Activated CD4-positive, alpha-beta T cell treated with anti-CD3 and anti-CD28 coated beads, Interleukin-2, amount 50 U/mL, for 16 hours (primary cell): Measurements from ENCODE around the gene XPNPEP1.

Experiments used
- DNase-seq: peaks from one replicate; pipeline ENCODE4 v3.0.0-alpha.2; 2020

XPNPEP1 gene

GRCh38 chr10:109922976-109923921, at the start of gene XPNPEP1:
Gene XPNPEP1, minus strand, starts transcription at chr10:109923511. Its CDS starts 78 bp downstream, at chr10:109923433.
- DNase-seq: peak; percentile 86

DNA sequence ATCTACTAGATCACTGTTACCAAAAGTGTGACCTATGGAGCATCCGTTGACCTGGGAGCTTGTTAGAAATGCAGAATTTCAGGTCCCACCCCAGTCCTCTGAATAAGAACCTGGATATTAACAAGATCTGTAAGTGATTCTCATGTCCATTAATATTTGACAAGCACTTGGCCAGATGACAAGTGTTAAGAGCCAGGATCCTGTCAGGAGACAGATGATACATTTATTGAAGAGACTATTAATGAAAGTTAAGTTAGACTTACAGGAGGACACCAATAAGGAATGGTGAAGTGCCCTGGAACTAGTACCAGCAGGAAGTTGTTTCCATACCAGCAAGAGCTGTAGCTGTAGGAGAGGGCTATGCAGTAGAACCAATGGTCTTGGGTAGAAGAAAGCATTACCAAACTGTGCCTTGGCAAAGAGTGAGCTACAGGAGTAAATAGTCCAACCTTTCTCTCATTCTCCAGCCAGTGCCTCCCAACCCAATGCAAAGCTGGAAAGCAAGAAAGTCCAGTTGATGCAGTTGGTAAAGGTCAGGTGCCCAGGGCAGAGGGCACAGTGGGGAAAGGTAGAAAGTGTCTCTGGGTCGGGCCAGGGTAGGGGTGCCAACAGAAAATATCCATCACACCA, 49.2 kb upstream of the XPNPEP1 start:
- no peak for DNase-seq

- DNase-seq: no peak
Measured at GRCh38 chr10:109971634-109972033, 48.3 kb upstream of the XPNPEP1 start.

GRCh38 chr10:109969760-109970346, 46.5 kb upstream of the XPNPEP1 start:
- DNase-seq: no peak

GRCh38 chr10:109968953-109969759, 45.8 kb upstream of the XPNPEP1 start:
- DNase-seq: no peak

- DNase-seq: no peak
Measured at GRCh38 chr10:109967739-109968088, 44.4 kb upstream of the XPNPEP1 start.

DNA sequence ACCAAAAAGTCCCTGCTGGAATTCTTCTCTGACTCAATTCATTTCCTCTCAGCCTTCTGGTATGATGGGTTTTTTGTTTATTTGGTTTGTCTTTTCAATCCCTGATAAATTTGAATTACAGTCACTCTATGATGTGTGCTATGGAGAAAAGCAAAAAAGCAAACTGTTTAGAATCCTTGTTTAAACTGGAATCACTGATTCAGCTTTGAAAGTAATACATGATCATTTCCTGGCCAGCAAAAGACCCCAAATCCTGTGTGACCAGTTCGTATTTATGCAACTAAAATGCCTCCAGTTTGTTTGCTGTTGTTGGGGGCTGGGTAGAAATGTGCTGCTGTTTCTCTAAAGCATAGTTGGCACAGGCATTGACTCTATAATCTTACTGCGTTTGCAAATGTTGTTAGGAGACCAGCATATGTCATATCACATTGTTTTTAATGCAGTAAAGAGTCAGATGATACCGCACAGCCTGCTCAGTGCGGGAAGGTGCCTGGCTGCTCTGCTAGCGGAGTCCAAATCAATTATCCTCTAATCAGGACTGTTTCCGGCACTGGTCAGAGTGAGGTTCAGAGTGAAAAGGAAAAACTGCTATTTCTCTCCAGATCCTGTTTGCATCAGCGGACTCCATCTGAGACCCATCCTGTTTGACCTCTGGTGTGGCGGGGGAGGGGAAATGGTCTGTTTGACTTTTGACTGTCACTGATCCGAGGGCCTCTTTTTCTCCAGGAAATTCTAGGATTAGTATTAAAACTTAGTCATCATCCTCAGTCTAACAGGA, 43.8 kb upstream of the XPNPEP1 start:
- no peak for DNase-seq

DNA sequence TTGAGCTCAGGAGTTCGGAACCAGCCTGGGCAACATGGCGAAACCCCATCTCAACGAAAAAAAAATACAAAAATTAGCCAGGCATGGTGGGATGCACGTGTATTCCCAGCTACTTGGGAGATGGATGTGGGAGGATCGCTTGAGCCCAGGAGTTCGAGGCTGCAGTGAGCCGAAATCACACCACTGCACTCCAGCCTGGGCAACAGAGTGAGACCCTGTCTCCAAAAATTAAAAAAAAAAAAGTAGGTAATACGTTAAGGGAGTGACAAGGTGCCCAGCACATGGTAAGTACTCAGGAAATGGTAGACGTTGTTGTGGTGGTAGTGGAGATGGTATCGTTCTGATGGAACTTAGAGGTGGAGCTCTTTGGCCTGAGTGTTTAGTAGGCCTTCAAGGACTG, 41.0 kb upstream of the XPNPEP1 start:
- no peak for DNase-seq

DNA sequence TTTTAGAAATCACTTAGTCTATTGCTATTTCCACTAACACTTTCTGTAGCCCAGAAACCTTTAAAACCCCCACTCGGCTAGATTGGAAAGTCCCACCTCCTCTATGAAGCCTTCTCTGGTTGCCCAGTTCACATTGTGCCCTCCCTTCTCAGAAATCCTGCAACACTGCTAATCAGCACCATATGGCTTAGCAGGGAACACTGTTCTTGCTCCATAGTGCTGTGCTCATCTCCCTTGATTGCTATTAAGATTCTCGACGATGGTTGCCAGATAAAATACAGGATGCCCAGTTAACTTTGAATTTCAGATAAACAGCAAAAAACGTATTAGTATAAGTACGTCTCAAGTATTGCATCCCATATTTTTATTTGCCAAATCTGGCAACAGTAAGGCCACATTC, 40.1 kb upstream of the XPNPEP1 start:
- no peak for DNase-seq

GRCh38 chr10:109962247-109962646, 38.9 kb upstream of the XPNPEP1 start:
- no peak for DNase-seq

DNA sequence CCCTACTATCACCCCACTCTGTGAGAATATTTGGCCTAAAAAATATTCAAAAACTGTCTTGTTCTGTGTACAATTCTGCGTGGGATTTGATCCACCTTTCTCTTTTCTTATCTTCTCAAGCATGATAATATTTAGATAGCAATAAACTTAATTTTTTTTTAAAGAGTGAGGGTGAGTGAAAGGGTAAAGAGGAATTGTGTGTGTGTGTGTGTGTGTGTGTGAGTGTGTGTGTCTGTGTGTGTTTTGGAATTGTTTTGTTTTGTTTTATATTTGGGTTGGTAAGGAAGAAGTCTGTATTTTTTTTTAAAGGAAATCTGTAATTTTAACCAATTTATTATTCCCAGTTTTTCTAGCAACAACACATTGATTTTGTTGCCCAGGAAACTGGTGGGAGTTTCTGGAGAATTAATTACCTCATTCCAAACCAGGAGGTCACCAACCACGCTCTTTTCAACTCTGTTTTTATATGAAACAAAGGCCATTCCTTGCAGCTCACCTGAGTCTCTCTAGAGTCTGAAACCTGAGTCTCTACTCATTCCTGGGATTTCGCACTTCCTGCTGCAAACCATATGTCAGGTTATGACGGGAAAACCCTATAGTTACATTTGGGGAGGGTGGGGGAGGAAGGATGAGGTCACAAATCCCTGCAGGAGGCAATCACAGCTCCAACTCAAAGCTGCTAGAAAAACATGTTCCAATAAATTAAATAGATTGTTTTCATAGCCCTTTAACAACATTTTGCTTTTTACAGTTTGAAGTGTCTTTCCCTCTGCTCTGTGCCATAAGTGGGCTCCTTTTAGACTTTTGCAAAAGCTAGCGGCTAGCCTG, 38.1 kb upstream of the XPNPEP1 start:
- no peak for DNase-seq

DNA sequence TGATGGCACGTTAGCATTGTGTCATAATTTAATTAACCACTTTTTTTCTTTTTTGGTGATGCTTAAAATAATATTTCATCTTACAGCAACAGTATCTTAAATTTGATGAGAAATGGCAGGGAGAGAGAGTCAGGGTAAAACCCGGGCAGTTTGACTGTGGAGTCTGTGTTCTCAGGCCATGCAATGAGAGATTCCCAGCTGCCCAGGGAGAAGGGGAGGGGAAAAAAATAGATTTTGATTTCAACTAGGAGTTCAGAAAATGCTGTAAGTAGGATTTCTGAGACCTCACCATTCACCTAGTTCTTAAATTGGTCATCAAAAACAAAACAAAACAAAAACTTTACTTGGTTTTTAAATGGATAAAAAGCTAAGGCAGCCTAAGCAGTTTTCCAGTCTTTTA, 37.4 kb upstream of the XPNPEP1 start:
- DNase-seq: no peak

GRCh38 chr10:109959259-109960145, 36.2 kb upstream of the XPNPEP1 start:
- DNase-seq: no peak

- no peak for DNase-seq
Measured at GRCh38 chr10:109958059-109958458, 34.7 kb upstream of the XPNPEP1 start.

DNA sequence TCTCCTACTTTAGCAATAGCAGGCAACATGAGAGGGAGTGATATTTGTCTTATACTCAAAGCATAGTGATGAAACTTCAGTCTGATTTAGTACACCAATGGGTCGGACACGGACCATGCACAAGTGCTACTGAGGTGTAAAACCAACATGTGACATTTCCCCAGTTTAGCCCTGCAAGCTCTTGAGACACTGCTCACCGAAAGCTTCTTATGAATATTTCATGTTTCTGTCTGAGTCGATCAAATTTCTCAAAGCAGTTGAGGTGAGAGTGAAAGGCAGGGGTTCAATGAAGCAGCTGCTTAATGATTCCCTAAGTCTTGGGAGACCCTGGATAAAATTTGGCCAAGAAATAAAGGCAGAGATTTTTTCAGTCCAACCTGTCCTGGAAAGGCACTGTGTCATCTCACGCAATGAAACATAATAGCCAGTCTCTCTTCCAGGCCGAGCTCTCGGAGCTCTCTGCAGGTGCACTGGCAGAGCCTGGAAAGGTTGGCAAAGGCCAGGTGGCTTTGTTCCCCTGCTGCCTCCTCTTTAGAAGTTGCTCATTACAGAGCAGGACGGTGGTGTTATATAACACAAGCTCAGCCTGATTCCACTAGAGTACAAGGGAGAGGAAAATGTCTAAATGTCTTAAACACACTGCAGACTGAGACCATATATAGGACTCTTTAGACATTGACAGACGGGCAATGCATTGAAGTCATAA, 33.9 kb upstream of the XPNPEP1 start:
- DNase-seq: no peak

DNA sequence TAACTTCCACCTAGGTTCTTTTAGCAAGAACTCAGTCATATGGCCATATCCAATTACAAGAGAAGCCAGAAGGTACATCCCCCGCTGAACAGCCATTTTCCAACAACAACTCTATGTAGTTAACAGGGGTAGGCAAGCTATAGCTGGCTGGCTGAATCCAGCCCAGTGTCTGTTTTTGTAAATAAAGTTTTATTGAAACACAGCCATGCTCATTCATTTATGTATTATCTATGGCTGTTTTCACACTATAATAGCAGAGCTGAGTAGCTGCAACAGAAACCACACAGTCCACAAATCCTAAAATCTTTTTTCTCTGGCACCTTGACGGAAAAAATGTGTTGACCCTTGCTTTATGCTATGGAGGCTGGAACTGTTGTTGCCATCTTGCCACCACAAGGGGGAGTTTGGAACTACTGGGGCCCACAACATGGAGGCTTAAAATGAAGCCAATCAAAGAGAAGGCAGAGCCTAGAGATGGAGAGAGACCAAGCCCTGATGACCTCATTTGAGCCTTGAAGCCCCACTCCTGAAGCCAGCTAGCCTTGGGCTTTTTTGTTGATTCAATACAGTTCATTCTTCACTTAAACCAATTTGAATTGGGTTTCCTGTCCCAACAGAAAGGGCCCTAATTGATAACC, 33.3 kb upstream of the XPNPEP1 start:
- DNase-seq: peak; percentile 58

- no peak for DNase-seq
Measured at GRCh38 chr10:109953766-109954165, 30.5 kb upstream of the XPNPEP1 start.

GRCh38 chr10:109952526-109952925, 29.2 kb upstream of the XPNPEP1 start:
- DNase-seq: no peak
